Measurements from ENCODE around the gene XPR1.

- TF ChIP-seq CTCF (IDR thresholded peaks at IDR 0.05) (no peak), POLR2A (IDR thresholded peaks at IDR 0.05) (no peak)
Observed at GRCh38 chr1:180695282-180695681, 63.5 kb downstream of the XPR1 start.
